ENCODE measurements around the gene ATXN2.
"Not testable (repeated sequence)": the region's sequence is repeated elsewhere in the genome, so short reads cannot be mapped to it uniquely, and the experiment has no call there.

Gene ATXN2

GRCh38 chr12:111494676-111495075 lies 104.4 kb downstream of the ATXN2 start:
- no peak for DNase-seq

- not testable (repeated sequence) for DNase-seq
Measured at GRCh38 chr12:111492979-111493378, 106.1 kb downstream of the ATXN2 start.

GRCh38 chr12:111488798-111489197 lies 110.3 kb downstream of the ATXN2 start:
- DNase-seq: no peak

GRCh38 chr12:111488271-111488670 lies 110.8 kb downstream of the ATXN2 start:
- no peak for DNase-seq

GRCh38 chr12:111482462-111482861 lies 116.7 kb downstream of the ATXN2 start:
- DNase-seq: no peak

GRCh38 chr12:111471236-111471635 lies 127.9 kb downstream of the ATXN2 start:
- DNase-seq: no peak

GRCh38 chr12:111469401-111469800 lies 129.7 kb downstream of the ATXN2 start:
- DNase-seq: no peak

GRCh38 chr12:111467857-111468241 lies 131.3 kb downstream of the ATXN2 start:
- no peak for DNase-seq

GRCh38 chr12:111467092-111467856 lies 131.8 kb downstream of the ATXN2 start:
- DNase-seq: no peak

- DNase-seq: no peak
Measured at GRCh38 chr12:111462210-111462769, 136.8 kb downstream of the ATXN2 start.

- not testable (repeated sequence) for DNase-seq
Measured at GRCh38 chr12:111460111-111460510, 139.0 kb downstream of the ATXN2 start.

- DNase-seq: no peak
Measured at GRCh38 chr12:111458546-111459172, 140.5 kb downstream of the ATXN2 start.

GRCh38 chr12:111457577-111457976 lies 141.5 kb downstream of the ATXN2 start:
- no peak for DNase-seq

- no peak for DNase-seq
Measured at GRCh38 chr12:111457071-111457470, 142.0 kb downstream of the ATXN2 start.

GRCh38 chr12:111455448-111456320 lies 143.4 kb downstream of the ATXN2 start:
- DNase-seq: no peak

GRCh38 chr12:111454716-111455447 lies 144.2 kb downstream of the ATXN2 start:
- DNase-seq: no peak

- DNase-seq: no peak
Measured at GRCh38 chr12:111454311-111454710, 144.8 kb downstream of the ATXN2 start.

- no peak for DNase-seq
Measured at GRCh38 chr12:111453071-111453989, 145.8 kb downstream of the ATXN2 start.

GRCh38 chr12:111451649-111452129 lies 147.4 kb downstream of the ATXN2 start:
- DNase-seq: no peak

GRCh38 chr12:111451232-111451631 lies 147.9 kb downstream of the ATXN2 start:
- DNase-seq: no peak

- DNase-seq: no peak
Measured at GRCh38 chr12:111450676-111451075, 148.4 kb downstream of the ATXN2 start.
